DMS 273 treated with DMSO at 0.1 percent for 48 hours (cell line): Measurements from ENCODE around the gene SLC10A6.

Experiments
- DNase-seq: peaks from one replicate; lab custom pipeline; 2025; lab: John Stamatoyannopoulos, UW

Gene SLC10A6

DNA sequence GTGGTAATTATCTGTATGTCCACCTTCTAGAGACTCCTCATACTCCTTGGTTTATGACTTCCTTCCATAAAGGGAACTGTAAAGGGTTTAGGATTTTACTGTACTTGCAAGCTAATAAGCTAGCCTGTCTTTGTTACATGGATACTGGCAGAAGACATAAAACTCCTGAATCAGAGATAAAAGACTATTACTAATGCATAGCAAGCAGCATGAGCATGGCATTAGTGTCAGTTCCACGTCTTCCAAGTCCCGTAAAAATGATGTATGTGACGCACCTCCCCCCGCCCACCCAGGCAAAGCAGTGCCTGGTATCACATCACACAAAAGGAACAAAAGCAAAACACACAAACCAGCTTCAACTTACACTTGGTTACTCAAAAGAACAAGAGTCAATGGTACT, 71.0 kb downstream of the SLC10A6 start:
- no peak for DNase-seq

- DNase-seq = no peak
Observed at GRCh38 chr4:86775061-86775460, 74.1 kb downstream of the SLC10A6 start.
